NT2/D1 (cell line): Measurements from ENCODE around the gene STX12.

ENCODE experiments used
- SUZ12 ChIP-seq: IDR thresholded peaks from 2 replicates; pipeline ENCODE4 v1.6.1; 2011; ENCODE audit not compliant: insufficient read length, insufficient read depth; ENCODE audit errors: extremely low read depth
- YY1 ChIP-seq: IDR thresholded peaks from 2 replicates; pipeline ENCODE4 v1.6.1; 2011; ENCODE audit not compliant: insufficient read length, insufficient read depth
- ZNF274 ChIP-seq: IDR thresholded peaks from 2 replicates; pipeline ENCODE4 v1.6.1; 2011; ENCODE audit warnings: mild to moderate bottlenecking, low read depth, low read length

DNA sequence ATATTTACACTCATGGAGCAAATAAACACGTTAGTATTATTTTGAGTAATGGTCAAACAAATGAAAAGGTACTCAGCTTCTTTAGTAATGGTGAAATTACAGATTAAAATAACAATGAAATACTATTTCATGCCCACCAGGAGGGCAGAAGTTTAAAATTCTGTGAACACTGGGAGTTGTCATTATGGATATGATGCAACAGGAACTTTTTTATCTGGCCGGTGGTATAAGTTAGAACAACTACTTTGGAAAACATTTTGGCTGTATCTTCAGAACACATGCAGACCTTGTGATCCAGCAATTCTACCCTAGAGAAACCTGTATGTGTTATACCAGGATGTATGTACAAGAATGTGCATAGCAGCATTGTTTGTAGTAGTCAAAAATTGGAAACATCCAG, 34.4 kb downstream of the STX12 start:
- TF ChIP-seq YY1: no peak
- TF ChIP-seq ZNF274: no peak
- no peak for TF ChIP-seq SUZ12
